IPS DF 6.9 (cell line): ENCODE measurements around the gene ADCY1.

Source experiments
- DNase-seq: peaks from one replicate; pipeline ENCODE4 v3.0.0-alpha.2; 2013; ENCODE audit warnings: low read depth, low spot score
- H3K27ac ChIP-seq: one replicate; pipeline ENCODE4 v1.5.1; 2013; ENCODE audit warnings: low read length, control low read depth
- H3K27me3 ChIP-seq: 2 replicates; pipeline ENCODE4 v1.6.1; 2013; ENCODE audit warnings: mild to moderate bottlenecking, low read length; ENCODE audit not compliant: control insufficient read depth, insufficient read depth
- H3K36me3 ChIP-seq: 2 replicates; pipeline ENCODE4 v1.6.1; 2013; ENCODE audit warnings: low read length; ENCODE audit not compliant: control insufficient read depth, insufficient read depth
- H3K4me1 ChIP-seq: 2 replicates; pipeline ENCODE4 v1.6.1; 2013; ENCODE audit warnings: low read length; ENCODE audit not compliant: control insufficient read depth, insufficient read depth
- H3K4me3 ChIP-seq: 2 replicates; pipeline ENCODE4 v1.5.1; 2013; ENCODE audit warnings: mild to moderate bottlenecking, low read length
- H3K9me3 ChIP-seq: 2 replicates; pipeline ENCODE4 v1.6.1; 2013; ENCODE audit warnings: low read length, inconsistent platforms; ENCODE audit not compliant: control insufficient read depth, insufficient read depth
- WGBS: extraction: QIAGEN DNeasy Blood & Tissue Kit; methylation state at CpG from one replicate; pipeline ENCODE4 v1.1.7; 2013; ENCODE audit warnings: mixed read lengths, missing lambda C conversion rate; ENCODE audit not compliant: insufficient read length, insufficient coverage; 5-methylcytosine and 5-hydroxymethylcytosine counted together

The ADCY1 gene

DNA sequence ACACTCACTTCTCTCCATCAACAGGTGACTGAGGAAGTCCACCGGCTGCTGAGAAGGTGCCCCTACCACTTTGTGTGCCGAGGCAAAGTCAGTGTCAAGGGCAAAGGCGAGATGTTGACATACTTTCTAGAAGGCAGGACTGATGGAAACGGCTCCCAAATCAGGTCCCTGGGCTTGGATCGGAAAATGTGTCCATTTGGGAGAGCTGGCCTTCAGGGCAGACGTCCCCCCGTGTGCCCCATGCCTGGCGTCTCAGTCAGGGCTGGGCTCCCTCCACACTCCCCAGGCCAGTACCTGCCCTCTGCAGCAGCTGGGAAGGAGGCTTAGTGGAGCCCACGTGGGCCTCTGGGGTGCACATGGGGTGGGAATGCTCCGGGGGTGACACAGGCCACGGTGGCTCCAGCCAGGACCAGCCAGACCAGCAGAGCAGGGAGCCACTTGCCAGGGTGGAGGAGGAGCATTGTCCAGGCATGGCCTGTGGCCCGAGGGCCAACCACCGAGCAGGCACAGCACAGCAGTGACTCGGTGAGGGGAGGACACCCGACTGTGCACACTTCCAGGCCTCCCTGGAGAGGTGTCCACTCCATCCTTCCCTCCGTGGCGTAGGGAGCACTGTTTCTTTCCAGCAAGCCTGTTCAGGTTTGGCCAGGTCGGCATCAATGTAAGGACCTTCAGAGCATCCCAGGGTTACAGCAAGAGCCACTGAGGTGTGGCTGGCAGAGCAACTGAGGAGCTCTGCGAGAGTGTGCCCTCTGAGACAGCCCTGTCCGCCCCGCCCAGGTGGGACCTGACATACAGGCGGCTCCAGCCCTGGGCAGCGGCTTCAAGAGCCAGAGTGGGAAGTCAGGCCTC is 139.7 kb downstream of the ADCY1 start:
- Histone ChIP-seq H3K36me3 (no peaks in the 10 kb centered on the region; the same call in 1 of the 2 replicates), H3K27me3 (no peaks in the 10 kb centered on the region), H3K27ac (no peak overlapping the region), H3K4me1 (no peaks in the 10 kb centered on the region; the same call in 1 of the 2 replicates), H3K4me3 (no peak overlapping the region), H3K9me3 (no peaks in the 10 kb centered on the region)
- no peak for DNase-seq
- WGBS, result no CpG with 5 or more reads among the region's 23 CpGs

DNA sequence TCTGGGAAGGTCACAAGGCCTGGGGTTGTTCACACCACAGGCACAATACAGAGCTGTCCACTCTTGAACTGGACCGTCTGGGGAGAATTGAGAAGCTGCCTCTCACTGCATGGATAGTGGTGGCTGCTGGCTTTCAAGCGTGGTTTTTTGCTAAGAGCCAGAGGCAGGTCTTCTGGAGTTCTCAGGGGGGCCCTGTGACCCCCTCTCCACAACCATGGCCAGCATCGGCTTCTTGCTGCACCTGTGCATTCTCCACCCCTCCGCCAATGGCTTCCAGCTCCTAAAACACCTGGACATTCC is 140.3 kb downstream of the ADCY1 start:
- no peak overlapping the region for H3K27ac ChIP-seq
- H3K27me3 ChIP-seq, result no peaks in the 10 kb centered on the region
- no peaks in the 10 kb centered on the region; the same call in 1 of the 2 replicates for H3K4me1 ChIP-seq
- H3K36me3 ChIP-seq, result no peaks in the 10 kb centered on the region; the same call in 1 of the 2 replicates
- no peak for DNase-seq
- no peaks in the 10 kb centered on the region for H3K9me3 ChIP-seq
- WGBS, result no CpG with 5 or more reads among the region's 4 CpGs
- no peak overlapping the region for H3K4me3 ChIP-seq

DNA sequence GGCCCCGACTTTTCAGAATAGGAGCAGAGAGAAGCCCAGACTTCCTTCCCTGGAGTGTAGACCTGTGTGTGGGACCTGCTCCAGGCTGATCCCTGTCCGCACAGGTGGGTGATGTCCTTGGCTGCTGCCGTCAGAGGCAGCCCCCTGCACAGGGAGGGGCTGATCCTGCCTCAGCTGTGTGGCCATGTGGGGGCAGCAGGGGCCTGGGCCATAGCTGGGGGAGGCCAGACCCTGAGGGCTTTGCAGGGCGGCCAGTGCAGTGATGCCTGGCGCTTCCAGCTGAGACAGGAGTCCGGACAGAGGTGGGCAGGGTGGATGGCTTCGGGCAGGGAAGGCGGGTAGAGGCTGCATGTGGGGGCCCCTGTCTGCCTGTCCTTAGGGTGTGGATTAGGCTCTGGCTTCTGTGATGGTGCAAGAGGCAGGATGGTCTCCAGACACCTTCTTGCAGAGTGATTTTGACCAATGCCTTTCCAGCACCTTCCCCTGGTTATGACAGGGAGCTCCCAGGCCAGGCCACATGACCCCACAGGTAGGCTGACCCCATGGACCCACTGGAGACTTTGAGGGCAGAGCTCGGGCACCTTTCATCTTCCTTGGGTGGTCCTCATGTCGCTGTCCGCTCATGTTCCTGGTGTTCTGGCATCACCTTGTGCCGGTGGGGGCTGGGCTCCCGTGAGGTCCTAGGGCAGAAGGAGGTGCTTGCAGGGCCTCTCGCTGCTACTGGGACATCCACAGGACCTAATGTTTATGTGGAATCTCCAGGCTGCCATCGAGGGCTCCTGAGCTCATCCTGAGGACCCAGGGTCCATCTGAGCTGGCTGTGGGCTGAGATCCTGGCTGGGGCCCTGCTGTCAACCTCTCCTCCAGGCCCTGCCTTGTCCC is 141.5 kb downstream of the ADCY1 start:
- Histone ChIP-seq H3K27me3 (no peaks in the 10 kb centered on the region), H3K36me3 (no peaks in the 10 kb centered on the region; the same call in 1 of the 2 replicates), H3K9me3 (no peaks in the 10 kb centered on the region), H3K27ac (no peak overlapping the region), H3K4me3 (no peak overlapping the region), H3K4me1 (no peaks in the 10 kb centered on the region; the same call in 1 of the 2 replicates)
- DNase-seq, result no peak
- no CpG with 5 or more reads among the region's 15 CpGs for WGBS

DNA sequence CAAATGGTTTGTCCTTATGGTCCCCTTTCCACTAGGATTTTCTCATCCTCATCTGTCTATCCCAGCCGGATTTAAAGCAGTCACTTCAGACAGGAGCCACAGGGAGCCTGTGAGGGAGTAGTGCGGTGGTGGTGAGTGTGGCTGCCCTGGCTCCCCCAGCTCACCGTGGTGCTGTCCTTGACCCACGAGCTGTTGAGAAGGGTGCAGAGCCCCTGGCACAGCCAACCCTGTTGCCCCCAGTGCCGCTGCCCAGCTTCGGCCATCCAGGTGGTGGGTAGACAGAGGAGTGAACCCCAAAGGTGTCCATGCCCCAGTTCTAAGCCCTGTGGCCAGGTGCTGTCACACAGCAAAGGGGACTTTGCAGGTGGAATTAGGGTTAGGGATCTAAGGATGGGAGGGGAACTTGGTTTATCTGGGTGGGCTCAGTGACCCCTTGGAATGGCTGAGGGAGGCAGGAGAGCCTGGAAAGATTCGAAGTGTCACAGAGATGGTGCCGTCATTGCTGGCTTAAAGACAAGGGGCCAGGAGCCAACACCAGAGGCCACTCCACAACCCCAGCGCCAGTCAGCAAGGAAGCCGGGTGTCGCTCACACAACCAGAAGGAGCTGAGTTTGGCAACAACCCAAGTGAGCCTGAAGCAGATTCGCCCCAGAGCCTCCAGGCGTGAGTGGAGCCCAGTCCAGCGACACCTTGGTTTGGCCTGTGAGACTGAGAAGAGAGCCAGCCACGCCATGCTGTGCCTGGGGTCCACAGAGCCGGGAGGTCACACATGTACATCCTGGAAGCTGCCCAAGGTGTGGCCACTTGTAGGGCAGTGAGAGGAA is 142.4 kb downstream of the ADCY1 start:
- Histone ChIP-seq H3K27me3 (no peaks in the 10 kb centered on the region), H3K4me1 (no peaks in the 10 kb centered on the region; the same call in 1 of the 2 replicates), H3K9me3 (no peaks in the 10 kb centered on the region), H3K4me3 (no peak overlapping the region), H3K27ac (no peak overlapping the region), H3K36me3 (no peaks in the 10 kb centered on the region; the same call in 1 of the 2 replicates)
- no peak for DNase-seq
- WGBS, result no CpG with 5 or more reads among the region's 16 CpGs

DNA sequence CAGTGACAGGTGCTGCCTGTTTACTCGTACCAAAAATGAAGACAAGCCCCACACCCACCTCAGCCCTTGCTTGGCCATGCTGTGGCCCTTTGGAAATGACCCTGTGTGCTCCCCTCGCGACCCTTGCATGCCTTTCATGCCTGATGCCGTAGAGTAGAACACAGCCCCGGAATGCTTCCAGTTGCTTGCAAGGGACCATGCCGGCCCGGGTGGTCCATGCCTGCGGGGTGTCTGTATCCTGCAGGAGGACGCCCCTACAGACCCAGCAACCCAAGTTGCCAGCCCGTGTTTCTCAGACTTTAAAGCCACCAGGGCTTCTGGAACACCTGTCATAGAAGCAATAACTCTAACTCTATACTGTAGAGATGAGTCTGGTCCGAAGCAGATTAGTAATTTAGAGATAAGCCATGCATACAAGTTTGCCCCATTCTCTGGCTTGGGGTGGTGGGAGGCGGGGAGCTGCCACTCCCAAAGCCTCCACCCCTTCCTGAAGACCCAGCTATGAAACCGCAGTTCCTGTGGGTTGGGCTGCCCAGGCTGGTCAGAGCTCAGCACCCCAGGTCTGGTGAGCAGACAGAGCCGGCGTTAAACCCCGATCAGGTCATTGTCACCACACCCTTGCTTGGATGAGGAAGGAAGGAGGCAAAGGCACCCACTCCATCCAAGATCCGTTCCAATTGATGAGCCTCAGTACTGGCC is 143.5 kb downstream of the ADCY1 start:
- Histone ChIP-seq H3K4me1 (no peaks in the 10 kb centered on the region; the same call in 1 of the 2 replicates), H3K27ac (no peak overlapping the region), H3K4me3 (no peak overlapping the region), H3K9me3 (no peaks in the 10 kb centered on the region), H3K27me3 (no peaks in the 10 kb centered on the region), H3K36me3 (no peaks in the 10 kb centered on the region; the same call in 1 of the 2 replicates)
- no peak for DNase-seq
- WGBS, result no CpG with 5 or more reads among the region's 17 CpGs

DNA sequence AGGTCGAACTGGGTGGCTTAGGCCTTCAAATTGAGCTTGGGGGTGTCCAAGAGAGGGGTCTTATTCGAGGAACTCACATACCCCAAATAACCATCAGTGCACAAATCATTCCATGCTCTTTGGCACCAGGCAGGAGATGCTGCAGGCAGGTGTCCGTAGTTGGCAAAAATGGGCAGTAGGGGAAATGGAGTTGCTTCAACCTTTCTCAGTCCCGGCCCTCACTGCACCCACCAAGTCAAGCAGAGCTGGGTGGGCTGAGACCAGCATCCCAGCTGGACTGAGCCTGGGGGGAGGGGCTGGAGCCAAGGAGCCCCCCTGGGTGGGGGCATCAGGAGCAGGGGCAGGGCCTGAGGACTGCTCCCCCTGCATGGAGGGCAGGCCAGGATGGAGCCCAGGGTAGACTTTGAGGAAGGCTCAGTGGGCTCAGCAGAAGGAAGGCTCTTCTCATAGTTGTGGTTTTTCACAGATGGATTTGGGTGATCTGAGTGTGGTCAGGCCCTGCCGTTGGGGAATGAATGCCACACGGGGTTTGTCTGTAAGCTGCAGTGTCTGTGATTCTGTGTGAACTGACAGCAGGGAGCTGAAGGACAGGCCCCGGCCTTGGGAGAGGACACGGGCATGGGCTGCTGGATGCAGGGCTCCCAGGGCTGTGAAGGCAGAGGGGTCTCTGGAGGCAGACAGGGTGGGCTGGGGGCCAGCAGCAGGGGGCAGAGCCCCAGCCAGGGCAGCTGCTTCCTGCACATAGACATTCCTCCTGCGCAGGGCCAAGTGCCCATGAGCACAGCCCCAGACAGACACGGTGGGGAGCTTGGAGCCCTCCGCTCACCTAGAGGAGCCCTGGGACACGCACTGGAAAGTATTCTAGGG is 144.5 kb downstream of the ADCY1 start:
- Histone ChIP-seq H3K4me1 (no peaks in the 10 kb centered on the region; the same call in 1 of the 2 replicates), H3K4me3 (no peak overlapping the region), H3K9me3 (no peaks in the 10 kb centered on the region), H3K27ac (no peak overlapping the region), H3K36me3 (no peaks in the 10 kb centered on the region; the same call in 1 of the 2 replicates), H3K27me3 (no peaks in the 10 kb centered on the region)
- WGBS, result no CpG with 5 or more reads among the region's 12 CpGs
- no peak for DNase-seq

DNA sequence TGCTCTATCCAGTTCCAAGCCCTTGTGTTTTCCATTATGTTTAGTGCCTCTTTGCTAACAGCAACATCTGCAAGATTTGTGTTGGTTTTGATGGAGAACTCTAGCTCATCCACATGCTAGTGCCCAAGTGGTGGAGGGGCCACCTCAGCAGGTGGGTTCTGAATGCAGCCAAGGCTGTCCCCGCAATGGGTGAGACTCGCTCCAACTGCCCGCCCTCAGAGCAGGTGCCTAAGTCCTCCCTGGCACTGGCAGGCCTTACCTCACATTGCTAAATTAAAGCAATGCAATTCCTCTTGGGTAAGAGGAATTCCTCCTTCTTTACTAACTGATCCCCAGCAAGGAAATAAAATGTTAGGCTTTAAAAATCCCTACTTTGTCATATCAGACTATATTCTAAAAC is 146.8 kb downstream of the ADCY1 start:
- Histone ChIP-seq H3K27me3 (no peaks in the 10 kb centered on the region; the same call in 1 of the 2 replicates), H3K36me3 (0 out of 2 replicates have a peak, but pooled peaks cover 3% of the 10 kb centered on the region), H3K4me1 (no peaks in the 10 kb centered on the region), H3K4me3 (no peak overlapping the region), H3K9me3 (no peaks in the 10 kb centered on the region), H3K27ac (no peak overlapping the region)
- no CpG with 5 or more reads among the region's 3 CpGs for WGBS
- DNase-seq, result no peak

DNA sequence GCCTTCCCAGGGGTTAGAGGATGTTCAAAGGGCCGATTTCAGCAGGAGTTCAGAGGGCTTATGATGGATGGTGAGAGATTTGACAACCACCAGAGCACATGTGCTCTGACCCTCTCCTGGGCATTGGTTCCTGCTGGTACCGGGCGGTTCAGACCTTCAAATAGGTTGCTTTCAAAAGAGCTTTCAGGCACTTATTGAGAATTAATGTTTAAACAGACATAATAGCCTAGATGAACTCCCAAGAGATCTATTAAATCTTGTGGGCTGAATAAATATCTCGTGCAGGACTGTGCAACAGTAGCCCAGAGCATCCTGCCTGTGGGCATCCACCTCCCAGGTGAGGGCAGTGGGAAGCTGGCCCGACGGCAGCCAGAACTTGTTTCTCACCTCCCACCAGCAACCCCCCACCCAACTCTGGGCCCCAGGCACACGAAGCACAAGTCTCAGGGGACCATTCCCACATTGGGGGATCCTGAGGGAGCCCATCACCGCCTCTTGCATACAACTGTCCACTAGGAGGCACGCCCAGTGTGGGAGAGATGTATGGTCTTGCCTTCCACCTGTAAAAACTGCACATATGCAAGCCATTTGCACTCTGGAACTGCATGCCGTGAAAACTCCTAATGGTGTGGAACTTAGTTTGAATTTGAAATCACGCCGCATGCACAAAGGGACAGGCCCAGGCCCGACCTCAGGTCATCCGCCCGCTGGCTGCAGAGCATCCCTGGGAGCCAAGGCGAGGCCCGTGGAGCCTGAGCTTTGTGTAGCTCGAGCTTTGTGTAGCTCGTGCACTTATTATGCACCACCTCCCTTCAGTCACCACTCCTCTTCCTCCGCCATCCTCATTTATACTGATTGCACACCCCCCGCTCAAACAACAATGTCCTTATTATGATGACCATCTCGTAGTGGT is 147.8 kb downstream of the ADCY1 start:
- Histone ChIP-seq H3K9me3 (no peaks in the 10 kb centered on the region), H3K27ac (no peak overlapping the region), H3K4me3 (no peak overlapping the region), H3K36me3 (peaks cover 9% of the 10 kb centered on the region), H3K27me3 (no peaks in the 10 kb centered on the region; the same call in 1 of the 2 replicates), H3K4me1 (no peaks in the 10 kb centered on the region)
- WGBS, result no CpG with 5 or more reads among the region's 22 CpGs
- no peak for DNase-seq
